K562 (cell line): ENCODE results near the gene NUFIP1.

ENCODE experiments used
- CTCF ChIP-seq, 3 experiments: IDR thresholded peaks in 2 of 3; conservative IDR thresholded peaks in 1 of 3; 2 replicates each; pipeline ENCODE4 v1.5.1; 2011 to 2012; ENCODE audit warnings: low read length in 3 of 3, mild to moderate bottlenecking in 3 of 3, control low read depth in 2 of 3, improper control_type of control experiment in 1 of 3, inconsistent platforms in 1 of 3, low read depth in 1 of 3, mixed read lengths in 1 of 3, moderate library complexity in 1 of 3; ENCODE audit not compliant: insufficient read depth in 2 of 3
- ESRRB ChIP-seq: fragments of 250-450 bp; sonication (Bioruptor Pico); IDR thresholded peaks from 2 replicates; pipeline ENCODE4 v1.5.0; 2020; ENCODE audit warnings: mild to moderate bottlenecking, moderate library complexity, borderline replicate concordance
- RAD21 ChIP-seq, 2 experiments: fragments of 250-450 bp in 1 of 2; fragments of 450-650 bp in 1 of 2; sonication (Bioruptor Pico) in 1 of 2; formaldehyde crosslinking in 1 of 2; IDR thresholded peaks in 1 of 2; conservative IDR thresholded peaks in 1 of 2; 2 replicates each; pipeline versions ENCODE4 v1.4.0 to v1.8.0; 2020 to 2022; ENCODE audit warnings: mild to moderate bottlenecking in 2 of 2, moderate library complexity in 1 of 2

- TF ChIP-seq RAD21 (CRISPR knock-in tag; conservative IDR thresholded peaks at IDR 0.05 in 1 of 2, IDR thresholded peaks at IDR 0.05 in 1 of 2) (no peak), CTCF (IDR thresholded peaks at IDR 0.05 in 2 of 3, conservative IDR thresholded peaks at IDR 0.05 in 1 of 3; ENCODE audit: insufficient read depth in 2 of 3, low read depth in 1 of 3, low read length in 3 of 3) (no peak), ESRRB (CRISPR knock-in tag) (no peak)
Measured at GRCh38 chr13:44976196-44976595, 13.1 kb downstream of the NUFIP1 start.
